Measurements from ENCODE around the gene RRP8. TPM values are rescaled to one million over a fixed set of nuclear protein-coding genes. Genes with fewer than 3 reads are reported as not detected.
A peak's percentile ranks its signal among the peaks of the same experiment; 100 is the strongest.

Gene RRP8
- polyA plus RNA-seq, 1 donor: 21.2 TPM

DNA sequence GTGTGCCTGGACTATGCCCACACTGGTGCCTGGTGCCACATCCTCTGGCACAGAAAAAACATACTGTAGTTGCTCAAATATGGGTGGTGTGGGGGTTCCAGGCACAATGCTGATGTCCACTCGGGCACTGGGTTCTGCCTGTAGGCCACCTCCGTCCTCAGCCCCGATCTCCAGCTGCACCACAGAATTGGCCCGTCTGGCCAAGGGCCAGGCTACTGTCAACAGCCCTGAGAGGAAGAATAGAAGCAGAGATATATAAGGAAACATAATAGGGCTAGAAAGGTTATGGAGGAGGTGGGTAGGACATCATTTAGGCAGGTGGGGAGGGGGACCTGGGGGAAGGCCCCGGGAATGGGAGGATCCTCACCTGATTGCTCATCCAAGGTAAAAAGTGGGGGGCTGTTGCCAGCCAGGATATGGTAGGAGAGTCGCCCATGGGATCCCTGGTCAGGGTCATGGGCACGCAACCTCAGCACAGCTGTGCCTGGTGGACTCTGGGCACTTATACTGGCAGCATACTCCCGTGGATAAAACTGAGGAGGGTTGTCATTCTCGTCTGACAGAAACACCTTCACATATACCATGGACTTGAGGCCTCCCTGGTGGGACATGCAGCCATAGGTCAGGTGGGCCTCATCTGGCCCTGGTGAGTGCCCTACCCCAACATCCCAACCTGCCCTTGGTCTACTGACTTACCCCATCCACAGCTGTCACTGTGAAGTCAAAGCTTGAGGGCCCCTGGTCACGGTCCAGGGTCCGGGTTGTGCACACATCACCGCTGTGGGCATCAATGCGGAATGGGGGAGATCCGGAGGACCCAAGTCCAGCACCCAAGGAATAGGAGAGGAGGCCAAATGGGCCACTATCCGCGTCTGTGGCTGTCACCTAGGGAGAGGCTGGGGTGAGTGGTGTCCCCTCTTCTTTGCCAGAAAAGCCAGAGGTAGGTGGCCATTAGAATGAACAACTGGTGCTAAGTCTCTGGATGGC is 30.3 kb upstream of the RRP8 start:
- DNase-seq: no peak

DNA sequence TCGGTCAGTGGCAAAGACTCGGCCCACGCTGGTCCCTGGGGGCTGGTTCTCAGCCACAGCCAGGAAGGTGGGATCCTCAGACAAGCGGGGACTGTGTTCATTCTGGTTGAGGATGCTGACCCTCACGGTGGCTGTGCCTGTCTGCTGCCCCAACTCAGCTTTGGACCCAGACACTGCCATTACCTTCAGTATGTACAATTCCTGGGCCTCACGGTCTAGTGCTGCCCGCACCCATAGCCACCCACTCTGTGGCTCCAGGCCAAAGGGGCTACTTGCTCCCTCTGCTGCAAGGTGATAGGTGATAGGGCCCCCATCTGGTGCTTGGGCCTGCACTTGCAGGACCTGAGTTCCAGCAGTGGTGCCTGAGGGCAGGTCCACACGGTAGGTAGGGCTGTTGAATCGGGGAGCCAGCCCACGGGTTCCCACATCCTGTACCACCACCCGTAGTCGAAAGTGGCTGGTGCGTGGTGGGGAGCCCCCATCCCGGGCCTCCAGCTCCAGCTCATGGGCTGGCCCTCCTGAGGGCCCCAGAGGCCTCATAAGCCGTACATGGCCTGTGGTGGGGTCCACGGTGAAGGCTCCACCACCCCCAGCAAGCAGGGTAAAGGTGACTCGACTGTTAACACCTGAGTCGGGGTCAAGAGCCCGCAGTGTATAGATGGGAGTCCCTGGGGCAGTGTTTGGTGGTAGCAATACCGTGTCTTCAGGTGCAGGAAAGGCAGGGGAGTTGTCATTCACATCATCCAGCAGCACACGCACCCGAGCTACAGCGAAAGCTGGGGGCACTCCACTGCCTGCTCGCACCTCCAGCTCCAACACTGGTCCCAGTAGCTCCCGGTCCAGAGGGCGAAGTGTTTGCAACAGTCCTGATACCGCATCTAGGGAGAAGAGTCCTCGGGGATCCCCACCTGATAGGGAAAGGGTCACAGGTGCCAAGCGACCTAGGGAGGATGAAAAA is 29.0 kb upstream of the RRP8 start:
- no peak for DNase-seq

DNA sequence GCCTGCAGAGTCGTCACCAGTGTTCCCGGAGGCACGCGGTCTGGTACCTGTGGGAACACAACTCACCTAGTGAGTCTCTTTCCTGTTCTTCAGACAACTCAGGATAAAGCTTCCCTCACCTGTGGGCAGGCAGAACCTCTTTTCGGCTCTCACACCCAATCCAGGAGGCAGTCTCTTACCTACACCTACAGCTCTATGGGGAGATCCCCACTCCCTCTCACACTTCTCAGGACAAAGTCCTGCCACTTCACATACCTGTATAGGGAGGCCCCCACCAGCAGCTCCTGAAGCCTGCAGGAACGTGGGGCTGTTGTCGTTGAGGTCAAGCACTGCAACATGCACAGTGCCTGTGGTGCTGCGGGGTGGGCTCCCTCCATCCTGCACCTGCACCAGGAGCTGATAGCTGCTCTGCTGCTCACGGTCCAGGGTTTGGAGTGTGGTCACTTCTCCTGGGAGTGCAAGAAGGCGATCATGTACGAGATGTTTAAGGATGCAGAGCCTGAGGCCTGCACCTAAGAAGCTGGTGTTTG is 28.0 kb upstream of the RRP8 start:
- no peak for DNase-seq

DNA sequence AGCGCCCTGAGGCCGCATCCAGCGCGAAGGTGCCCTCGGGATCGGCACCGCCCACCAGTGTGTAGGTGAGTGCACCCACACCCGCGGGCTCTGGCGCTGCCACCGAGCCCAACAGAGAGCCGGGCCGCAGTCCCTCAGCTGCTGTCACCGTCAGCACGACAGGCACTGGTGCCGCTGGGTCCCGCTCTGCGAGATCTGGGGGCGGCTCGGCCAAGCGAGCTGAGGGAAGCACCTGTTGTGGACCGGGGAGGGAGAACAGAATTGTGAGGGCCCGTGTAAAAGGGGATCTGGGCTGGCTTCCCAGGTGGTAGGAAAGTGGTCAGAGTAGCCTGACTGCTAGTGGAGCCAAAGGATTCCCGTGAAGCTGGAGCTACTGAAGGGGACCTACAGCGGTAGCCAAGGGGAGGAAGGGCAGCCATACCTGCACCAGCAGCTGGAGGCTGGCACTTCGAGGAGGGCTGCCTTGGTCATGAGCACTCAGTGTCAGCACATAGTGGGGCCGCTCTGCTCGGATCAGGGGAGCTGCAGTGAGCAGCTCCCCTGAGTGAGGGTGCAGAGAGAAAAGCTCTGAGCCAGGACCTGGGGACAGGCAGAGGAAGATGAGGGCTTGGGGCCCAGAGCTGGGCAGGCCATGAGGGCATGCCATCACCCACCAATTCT is 27.3 kb upstream of the RRP8 start:
- no peak for DNase-seq

DNA sequence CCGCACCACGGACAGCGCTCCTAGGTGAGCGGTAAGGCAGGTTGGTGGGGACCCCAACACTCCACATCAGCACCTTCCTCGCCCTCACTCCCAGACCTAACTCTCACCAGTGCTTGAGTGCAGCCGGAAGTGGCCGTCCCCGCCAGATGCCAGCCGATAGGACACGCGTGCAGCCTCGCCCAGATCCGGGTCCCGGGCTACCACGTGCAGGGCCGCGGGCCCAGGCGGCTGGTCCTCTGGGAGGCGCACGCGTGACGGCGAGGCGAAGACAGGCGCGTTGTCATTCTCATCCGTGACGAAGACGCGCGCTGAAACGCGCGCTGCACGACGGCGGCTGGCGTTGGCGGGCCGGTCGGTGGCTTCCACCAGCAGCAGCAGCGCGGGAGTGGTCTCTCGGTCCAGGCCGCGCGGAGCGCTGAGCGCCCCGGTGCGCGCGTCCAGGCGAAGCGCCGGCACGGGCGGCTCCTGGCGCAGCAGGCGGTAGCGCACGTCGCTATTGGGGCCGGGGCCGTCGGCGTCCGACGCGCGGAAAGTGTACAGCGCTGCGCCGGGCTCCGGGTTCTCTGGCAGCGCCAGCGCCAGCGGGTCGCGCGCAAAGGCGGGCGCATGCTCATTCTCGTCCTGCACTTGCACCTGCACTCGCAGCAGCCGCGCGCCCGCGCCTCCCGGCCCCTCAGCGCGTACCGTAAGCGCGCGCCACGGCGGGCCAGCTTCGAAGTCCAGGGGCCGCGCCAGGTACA is 26.6 kb upstream of the RRP8 start:
- DNase-seq: peak; percentile 31

DNA sequence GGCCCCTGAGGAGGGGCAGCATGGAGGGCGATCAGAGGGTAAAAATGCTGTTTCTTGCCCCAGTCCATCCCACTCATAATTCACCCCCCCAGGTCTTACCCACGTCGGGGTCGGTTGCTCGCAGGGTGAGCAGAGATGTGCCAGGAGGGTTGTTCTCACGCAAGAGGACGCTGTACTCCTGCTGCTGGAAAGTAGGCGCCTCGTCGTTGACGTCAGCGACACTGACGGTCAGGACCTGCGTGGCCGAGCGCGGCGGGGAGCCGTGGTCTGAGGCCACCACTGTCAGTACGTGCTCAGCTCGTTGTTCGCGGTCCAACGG is 26.1 kb upstream of the RRP8 start:
- DNase-seq: no peak

DNA sequence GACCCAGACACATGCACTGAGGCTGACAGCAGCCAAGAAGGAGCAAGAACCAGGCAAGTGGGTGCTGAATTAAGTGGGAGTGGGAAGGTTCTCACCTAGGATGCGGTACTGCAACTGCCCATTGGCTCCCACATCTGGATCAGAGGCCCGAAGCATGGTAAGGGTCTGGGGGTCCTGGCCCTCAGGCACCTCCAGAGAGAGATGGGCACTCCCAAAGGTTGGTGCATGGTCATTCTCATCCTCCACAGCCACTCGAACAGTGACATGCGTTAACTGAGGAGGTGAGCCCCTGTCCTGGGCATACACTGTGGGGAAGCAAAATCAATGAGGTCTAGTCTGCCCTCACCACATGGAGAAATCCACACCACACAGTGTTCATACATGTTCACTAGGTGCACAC is 25.1 kb upstream of the RRP8 start:
- DNase-seq: no peak

DNA sequence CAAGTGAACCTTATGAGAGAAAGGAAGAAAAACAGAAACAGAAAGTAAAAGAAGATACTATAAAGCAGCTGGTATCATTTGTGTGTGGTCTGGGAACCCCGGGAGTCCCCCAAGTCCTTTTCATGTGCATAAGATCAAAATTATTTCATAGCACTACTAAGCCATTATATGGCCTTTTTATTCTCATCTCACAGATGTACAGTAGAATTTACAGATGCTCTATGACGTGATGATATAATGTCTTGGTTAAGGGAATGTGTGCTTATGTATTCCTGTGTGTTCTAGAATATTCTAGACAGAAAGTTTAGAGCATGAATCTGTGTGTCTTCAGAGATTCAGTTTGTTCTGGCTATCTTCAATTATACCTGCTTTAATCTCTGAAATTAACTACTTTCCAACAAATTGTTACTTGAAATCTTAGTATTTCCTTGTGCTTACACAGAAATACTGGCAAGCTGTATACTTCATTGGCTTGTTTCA is 24.4 kb upstream of the RRP8 start:
- DNase-seq: no peak

DNA sequence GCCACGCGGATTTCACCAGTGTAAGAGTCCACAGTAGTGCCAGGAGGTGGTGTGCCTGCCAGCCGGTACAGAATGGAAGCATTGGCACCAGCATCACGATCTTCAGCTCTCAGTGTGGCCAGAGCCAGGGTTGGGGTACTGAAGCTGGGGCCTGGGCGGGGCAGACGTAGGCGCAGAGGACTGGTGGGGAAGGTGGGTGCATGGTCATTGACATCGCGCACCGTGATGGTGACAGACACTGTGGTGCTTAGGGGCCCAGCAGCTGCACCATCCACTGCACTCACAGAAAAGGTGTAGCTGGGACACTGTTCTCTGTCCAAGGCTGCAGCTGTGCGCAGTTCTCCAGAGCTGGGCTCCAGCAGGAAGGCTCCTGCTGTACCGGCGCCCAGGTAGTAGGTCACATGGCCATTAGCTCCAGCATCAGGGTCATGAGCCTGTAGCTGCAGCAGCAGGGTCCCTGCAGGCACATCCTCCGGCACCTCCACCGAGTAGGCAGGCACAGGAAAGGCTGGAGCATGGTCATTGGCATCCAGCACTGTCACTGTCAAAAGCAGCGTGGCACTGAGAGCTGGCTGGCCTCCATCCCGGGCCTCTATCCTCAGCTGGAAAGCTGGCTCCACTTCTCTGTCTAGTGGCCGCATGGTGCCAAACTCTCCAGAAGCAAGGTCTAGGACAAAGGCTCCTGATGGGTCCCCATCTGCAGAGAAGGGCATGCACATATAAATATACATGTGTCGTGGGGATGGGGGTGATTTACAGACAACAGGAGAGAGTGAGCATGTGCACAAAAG is 23.8 kb upstream of the RRP8 start:
- DNase-seq: no peak

DNA sequence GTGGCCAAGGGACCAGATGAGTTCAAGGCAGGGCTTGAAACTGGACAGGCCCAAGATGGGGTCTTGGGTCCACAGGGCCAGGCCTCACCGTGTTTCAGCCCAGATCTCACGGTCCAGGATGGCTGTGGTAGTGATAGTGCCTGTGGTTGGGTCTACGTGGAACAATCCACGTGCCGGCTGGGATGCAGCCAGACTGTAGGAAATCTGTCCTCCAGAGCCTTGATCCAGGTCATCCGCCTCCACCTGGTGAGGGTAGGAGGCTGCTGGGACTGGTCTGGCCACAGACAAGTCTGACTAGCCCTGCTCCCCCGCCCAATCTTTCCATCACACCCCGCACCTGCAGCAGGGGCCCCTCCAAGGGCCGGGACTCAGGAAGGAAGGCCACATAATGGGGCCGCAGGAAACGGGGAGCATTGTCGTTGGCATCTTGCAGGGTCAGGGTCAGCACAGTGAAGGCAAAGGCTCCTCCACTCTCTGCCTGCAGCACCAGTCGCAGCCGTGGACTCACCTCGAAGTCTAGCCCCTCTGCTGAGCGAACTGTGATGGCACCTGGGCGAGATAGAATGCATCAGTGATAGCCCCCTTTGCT is 22.5 kb upstream of the RRP8 start:
- no peak for DNase-seq

DNA sequence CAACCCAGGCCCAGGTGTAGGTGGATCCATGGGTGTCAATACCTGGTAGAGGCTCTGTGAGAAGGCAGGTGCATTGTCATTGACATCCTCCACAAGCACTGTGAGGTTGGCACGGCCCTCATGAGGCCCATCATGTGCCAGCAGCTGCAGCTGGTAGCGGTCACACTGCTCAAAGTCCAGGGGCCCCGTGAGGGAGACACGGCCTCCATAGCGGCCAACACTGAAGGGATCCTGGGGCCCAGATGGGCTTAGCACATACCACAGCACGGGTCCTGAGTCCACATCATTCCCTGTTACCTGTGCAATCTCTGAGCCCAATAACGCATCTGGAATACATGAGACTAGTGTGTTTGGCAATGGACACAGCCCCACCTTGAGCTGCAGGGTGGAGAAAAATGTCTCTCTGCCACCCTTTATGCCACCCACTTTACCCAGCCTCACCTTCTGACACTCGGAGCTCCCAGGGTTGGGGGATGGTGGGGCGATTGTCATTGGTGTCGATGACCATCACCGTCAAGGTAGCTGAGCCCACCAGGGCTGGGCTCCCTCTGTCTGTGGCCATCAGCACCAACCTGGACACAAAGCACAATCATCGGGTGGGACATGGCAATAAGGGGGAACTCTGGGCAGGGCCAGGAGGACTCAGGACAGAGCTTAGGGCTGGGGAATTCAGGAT is 21.9 kb upstream of the RRP8 start:
- no peak for DNase-seq

DNA sequence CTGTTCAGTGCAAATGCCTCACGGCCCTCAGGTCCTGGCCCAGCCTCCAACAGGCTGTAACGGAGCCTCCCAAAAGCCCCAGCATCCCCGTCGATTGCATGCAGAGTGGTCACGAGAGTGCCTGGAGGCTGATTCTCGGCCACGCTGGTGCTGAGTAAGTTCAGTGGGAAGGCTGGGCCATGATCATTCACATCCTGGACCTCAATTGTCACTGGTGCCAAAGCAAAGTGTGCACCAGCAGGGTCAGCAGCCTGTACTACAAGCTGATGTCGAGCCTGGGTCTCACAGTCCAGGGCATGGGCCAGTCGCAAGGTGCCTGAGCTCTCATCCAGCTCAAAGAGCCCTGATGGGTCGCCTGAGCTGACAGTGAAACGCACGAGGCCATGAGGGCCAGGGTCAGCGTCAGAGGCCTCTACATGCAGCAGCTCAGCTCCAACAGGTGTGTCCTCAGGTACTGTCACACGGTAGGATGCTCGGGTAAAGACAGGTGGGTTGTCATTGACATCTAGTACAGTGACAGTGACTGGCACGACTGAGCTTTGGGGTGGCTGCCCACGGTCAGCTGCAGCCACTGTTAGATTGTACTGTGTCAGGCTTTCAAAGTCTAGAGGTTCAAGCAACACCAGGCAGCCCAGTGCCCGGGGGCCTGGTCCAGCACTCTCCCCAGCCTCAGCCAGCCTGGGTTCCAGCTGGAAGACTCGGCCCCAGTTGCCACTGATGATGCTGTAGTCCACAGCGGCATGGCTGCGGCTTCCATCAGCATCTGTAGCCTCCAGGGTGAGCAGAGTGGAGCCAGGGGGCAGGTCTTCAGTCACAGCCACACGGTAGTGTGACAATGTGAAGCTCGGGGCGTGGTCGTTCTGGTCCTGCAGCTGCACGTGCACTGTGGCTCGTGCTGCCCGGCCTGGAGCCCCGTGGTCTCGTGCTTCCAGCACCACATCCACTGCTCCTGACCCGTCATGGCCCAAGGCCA is 20.3 kb upstream of the RRP8 start:
- no peak for DNase-seq

DNA sequence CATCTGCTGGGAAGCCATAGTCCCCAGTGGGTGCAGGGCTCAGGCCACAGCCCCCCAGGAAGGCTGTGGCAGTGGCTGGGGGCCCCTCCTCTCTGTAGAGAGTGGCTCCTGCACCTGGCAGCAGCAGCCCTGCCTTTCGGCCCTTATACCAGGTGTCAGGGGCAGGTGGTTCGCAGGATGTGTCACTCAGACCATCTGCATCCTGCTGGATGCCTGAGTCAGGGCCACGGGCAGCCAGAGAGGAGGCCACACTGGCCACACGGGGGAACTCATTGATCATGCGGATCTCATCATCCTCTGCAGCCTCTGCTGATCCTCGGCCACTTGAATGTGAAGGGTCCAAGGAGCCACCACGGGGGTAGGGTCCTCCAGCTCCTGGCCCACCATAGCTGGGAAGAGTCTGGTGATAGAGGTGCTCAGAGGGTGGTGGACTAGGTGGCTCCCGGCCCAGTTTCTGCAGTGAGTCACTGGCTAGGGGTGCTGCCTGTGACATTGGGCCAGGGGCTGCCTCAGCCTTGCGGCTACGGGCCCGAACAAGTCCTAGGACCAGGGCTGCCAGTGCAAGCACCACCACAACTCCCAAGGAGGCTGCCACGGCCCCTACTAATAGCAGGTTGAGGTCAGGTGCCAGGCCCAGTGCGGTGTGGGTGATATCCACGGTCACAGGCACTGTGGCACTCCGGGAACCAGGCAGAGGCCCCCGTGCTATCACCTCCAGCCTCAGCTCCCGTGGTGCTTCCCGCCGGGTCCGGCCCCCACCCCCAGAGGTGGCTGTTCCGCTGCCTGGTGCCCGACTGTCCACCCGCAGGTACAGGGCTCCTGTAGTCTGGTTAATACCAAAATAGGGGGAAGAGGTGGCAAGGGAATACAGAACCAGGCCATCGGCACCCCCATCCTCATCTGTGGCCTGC is 19.1 kb upstream of the RRP8 start:
- no peak for DNase-seq

DNA sequence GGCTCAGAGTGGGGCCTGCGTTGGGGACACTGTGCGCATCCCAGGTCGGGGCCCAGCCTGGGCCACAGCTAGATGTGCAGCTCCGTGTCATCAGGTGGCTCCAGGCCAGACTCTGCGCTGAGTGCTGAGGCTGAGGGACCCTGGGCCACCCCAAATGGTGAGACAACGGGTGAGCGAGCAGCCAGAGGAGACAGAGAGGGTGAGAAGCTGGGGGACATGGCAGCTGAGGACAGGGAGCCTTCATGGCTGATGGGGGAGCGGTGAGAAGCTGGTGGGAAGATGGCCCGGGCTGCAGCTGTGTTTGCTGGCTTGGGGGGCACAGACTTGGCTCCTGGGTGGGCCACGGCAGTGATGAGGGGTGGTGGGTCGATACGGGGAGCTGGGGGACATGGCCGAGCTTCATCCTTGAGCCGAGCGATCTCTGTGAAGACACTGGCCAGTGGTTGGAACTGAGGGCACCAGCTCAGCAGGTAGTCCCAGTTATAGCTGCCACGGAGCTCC is 18.3 kb upstream of the RRP8 start:
- no peak for DNase-seq

DNA sequence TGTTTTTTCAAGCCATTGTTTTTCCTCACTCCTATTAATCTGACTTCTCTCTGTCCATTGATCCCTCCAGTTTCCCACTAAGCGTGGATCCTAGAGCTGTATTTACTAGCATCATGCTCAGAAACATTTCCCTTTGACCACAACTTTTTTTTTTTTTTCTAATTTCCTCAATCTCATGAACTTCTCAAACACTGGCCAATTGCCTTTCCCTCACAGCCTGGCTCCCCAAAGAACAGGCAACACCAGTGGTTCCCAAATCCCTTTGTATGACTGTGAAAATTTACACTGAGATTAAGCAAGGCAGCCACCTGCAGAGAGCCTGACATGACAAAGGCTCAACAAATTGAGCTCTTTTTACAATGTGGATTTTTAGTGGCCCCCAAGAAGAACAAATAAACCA is 17.2 kb upstream of the RRP8 start:
- no peak for DNase-seq

DNA sequence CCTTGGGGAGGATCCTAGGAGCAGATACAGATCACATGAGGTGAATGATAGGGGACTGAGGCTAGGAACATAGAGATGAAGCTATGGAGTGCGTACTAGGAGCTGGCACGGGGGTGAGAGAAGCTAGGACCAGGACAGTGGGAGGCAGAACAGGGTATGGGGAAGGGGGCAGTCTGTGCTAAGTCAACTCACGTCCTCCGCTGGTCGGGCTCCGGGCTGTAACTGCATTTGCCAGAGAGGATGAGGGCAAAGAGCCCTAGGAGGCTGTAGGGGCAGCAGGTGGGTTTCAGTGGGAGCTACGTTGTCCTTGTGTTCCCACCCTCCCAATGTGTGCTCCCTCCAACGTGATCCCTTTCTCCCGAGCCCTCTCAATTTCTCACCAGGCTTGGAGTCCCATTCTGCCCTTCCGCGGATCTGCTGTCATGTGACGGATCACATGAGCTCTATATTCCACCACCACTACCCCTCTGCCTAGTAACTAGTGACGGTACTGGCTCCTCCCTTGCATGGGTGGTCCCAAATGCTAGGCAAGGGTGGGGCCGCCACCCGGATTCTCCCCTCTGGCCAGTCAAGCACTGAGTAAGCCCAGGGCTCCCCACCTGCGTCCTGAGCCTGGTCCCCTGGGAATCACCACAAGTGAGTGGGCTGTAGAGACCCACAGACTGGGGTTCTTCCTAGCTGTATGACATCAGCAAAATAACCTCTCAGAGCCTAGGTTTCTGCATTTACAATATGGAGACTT is 15.8 kb upstream of the RRP8 start, which contains the start of gene TPP1:
Gene TPP1 (minus strand): TSS at position 419 of the 742 bp plus-strand sequence. CDS start 22 bp downstream, at position 397.
- peak; percentile 94 for DNase-seq
